Activated CD4-positive, alpha-beta T cell treated with anti-CD3 and anti-CD28 coated beads, Interleukin-2, amount 10 ng/mL, durations not matched to agents 7 days and 5 days (primary cell): ENCODE data around the gene SRGAP1. TPM values are rescaled to one million over a fixed set of nuclear protein-coding genes. Genes with fewer than 3 reads are reported as not detected.
"Not testable (repeated sequence)": the region's sequence is repeated elsewhere in the genome, so short reads cannot be mapped to it uniquely, and the experiment has no call there.

Source experiments
- CTCF ChIA-PET: fragments of 350-600 bp; sonication (Branson Sonifier 250); formaldehyde crosslinking; loops from one replicate; lab custom pipeline; 2021; ENCODE audit warnings: antibody characterized with exemption; lab: Charles Lee
- POLR2A ChIA-PET: fragments of 350-600 bp; sonication (Branson Sonifier 250); formaldehyde crosslinking; loops from one replicate; lab custom pipeline; 2021; ENCODE audit warnings: antibody characterized with exemption; lab: Charles Lee
- DNase-seq: peaks from one replicate; pipeline ENCODE4 v3.0.0-alpha.2; 2020
- H3K27ac Mint-ChIP-seq: one replicate; pipeline ENCODE4 v1.8.0; 2021; ENCODE audit warnings: mild to moderate bottlenecking, moderate library complexity, mixed read lengths
- H3K27me3 Mint-ChIP-seq: one replicate; pipeline ENCODE4 v1.8.0; 2021; ENCODE audit warnings: mixed read lengths
- H3K36me3 Mint-ChIP-seq: one replicate; pipeline ENCODE4 v1.8.0; 2021; ENCODE audit warnings: low read depth, mixed read lengths
- H3K4me1 Mint-ChIP-seq: one replicate; pipeline ENCODE4 v1.8.0; 2021; ENCODE audit warnings: mixed read lengths
- H3K4me3 Mint-ChIP-seq: one replicate; pipeline ENCODE4 v1.8.0; 2021; ENCODE audit warnings: mild to moderate bottlenecking, moderate library complexity, mixed read lengths
- H3K9me3 Mint-ChIP-seq: one replicate; pipeline ENCODE4 v1.8.0; 2021; ENCODE audit warnings: mixed read lengths
- total RNA-seq, 2 experiments: library from RNA; stranded (reverse); gene quantifications; one replicate each; pipeline ENCODE4 v1.2.3, GENCODE V29; 2021

SRGAP1 gene
- total RNA-seq, 2 experiments from 2014 or later: not detected

DNA sequence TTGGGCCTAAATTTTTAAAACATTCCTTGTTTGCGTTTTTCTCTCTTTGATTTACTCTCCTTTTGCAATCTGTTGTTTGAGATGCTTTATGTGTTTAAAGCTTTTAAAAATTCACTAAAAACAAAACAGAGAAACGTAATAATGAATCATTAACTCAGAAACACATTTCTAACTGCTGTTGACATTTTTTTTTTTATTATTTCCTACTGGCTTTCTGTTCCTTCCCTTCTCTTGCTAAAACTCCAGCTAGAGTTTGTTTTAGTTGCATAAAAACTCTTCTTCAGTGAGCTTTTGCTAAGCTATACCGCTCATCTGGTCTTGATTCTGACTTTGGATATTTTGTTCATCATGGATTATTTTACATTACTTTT lies 29.0 kb upstream of the SRGAP1 start:
- DNase-seq: no peak

DNA sequence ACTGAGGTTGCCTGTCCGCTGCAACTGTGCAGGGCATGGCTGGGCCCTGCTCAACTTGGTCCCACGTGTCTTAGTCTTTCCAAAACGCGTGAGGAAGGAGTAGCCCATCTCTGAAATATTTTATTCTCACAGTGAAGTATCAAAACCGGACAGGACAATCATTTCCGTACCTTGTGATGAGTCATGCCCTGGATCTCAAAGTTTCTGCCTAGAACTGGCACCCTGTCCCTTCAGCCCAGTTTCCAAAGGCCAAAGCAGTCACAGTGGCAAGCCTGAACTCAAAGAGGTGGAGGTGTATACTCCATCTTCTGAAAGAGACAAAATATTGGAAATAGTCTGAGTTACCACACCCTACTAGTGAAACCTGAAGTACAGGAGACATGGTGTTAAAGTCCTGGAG lies 28.5 kb upstream of the SRGAP1 start:
- H3K36me3 Mint-ChIP-seq: peaks cover 1% of the 10 kb centered on the region
- peaks cover 12% of the 10 kb centered on the region for H3K4me1 Mint-ChIP-seq
- ChIA-PET POLR2A (no interaction called here), CTCF (no interaction called here)
- H3K27ac Mint-ChIP-seq: no peak overlapping the region
- H3K4me3 Mint-ChIP-seq: no peak overlapping the region
- peaks cover 7% of the 10 kb centered on the region for H3K9me3 Mint-ChIP-seq
- H3K27me3 Mint-ChIP-seq: peaks cover 6% of the 10 kb centered on the region
- no peak for DNase-seq

More for the DNA sequence above, 29.0 kb upstream of the SRGAP1 start:
- Mint-ChIP-seq H3K9me3 (peaks cover 7% of the 10 kb centered on the region), H3K27ac (no peak overlapping the region), H3K36me3 (peaks cover 1% of the 10 kb centered on the region), H3K27me3 (peaks cover 6% of the 10 kb centered on the region), H3K4me1 (peaks cover 12% of the 10 kb centered on the region), H3K4me3 (no peak overlapping the region)
- ChIA-PET CTCF (interaction anchor here (0.6 to 0.7 kb wide), 2 partner anchors 74 to 424 kb away, joined by 4 read pairs; no protein-coding TSS in a partner anchor), POLR2A (no interaction called here)

DNA sequence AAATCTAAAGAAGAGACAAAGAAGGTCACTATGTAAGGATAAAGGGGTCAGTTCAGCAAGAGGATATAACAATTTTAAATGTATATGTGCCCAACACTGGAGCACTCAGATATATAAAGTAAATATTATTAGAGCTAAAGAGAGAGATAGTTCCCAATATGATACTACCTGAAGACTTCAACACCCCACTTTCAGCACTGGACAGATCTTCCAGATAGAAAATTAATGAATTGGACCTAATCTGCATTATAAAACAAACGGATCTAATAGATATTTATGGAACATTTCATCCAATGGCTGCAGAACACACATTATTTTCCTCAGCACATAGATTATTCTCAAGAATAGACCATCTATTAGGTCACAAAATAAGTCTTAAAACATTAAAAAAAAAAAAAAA lies 24.1 kb upstream of the SRGAP1 start:
- Mint-ChIP-seq H3K36me3 (peaks cover 5% of the 10 kb centered on the region), H3K27ac (no peak overlapping the region), H3K4me1 (peaks cover 11% of the 10 kb centered on the region), H3K27me3 (peaks cover 18% of the 10 kb centered on the region), H3K9me3 (peaks cover 7% of the 10 kb centered on the region), H3K4me3 (no peak overlapping the region)
- ChIA-PET POLR2A (no interaction called here), CTCF (interaction anchor here (0.5 to 1.4 kb wide), 2 partner anchors 14 to 20 kb away, joined by 3 to 4 read pairs; no protein-coding TSS in a partner anchor)
- no peak for DNase-seq

DNA sequence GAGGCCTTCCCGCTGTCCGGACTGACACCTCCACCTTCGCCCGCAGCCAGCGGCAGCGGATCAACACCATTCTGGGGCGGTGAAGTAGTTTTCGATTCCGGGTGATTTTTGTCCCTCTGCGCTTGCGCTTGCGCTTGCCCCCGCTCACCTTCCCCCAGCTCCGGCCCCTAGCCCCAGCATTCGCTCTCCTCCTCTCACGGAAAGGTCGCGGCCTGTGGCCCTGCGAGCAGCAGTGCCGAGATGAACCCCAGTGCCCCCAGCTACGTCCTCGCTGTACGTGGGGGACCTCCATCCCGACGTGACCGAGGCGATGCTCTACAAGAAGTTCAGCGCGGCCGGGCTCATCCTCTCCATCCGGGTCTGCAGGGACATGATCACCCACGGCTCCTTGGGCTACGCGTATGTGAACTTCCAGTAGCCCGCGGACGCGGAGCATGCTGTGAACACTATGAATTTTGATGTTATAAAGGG lies 22.7 kb upstream of the SRGAP1 start:
- ChIA-PET POLR2A (no interaction called here), CTCF (interaction anchor here (1.4 kb wide), 1 partner anchor 13 kb away, joined by 3 read pairs; no protein-coding TSS in a partner anchor)
- Mint-ChIP-seq H3K4me3 (peak overlapping the region; percentile 66), H3K27ac (peak overlapping the region; percentile 74), H3K36me3 (peaks cover 5% of the 10 kb centered on the region), H3K27me3 (peaks cover 18% of the 10 kb centered on the region), H3K9me3 (peaks cover 7% of the 10 kb centered on the region), H3K4me1 (peaks cover 7% of the 10 kb centered on the region)
- DNase-seq: no peak

DNA sequence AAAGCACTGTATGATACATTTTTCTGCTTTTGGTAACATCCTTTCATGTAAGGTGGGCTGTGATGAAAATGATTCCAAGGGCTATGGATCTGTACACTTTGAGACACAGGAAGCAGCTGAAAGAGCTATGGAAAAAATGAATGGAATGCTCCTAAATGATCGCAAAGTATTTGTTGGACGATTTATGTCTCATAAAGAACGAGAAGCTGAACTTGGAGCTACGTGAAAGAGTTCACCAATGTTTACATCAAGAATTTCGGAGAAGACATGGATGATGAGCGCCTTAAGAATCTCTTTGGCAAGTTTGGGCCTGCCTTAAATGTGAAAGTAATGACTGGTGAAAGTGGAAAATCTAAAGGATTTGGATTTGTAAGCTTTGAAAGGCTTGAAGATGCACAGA lies 22.1 kb upstream of the SRGAP1 start:
- Mint-ChIP-seq H3K4me1 (peaks cover 7% of the 10 kb centered on the region), H3K27me3 (peaks cover 18% of the 10 kb centered on the region), H3K27ac (no peak overlapping the region), H3K4me3 (no peak overlapping the region), H3K36me3 (peaks cover 5% of the 10 kb centered on the region), H3K9me3 (peaks cover 7% of the 10 kb centered on the region)
- POLR2A ChIA-PET: no interaction called here
- no peak for DNase-seq
- CTCF ChIA-PET: interaction anchor here (0.6 to 0.9 kb wide), 2 partner anchors 35 to 418 kb away, joined by 3 read pairs; no protein-coding TSS in a partner anchor

DNA sequence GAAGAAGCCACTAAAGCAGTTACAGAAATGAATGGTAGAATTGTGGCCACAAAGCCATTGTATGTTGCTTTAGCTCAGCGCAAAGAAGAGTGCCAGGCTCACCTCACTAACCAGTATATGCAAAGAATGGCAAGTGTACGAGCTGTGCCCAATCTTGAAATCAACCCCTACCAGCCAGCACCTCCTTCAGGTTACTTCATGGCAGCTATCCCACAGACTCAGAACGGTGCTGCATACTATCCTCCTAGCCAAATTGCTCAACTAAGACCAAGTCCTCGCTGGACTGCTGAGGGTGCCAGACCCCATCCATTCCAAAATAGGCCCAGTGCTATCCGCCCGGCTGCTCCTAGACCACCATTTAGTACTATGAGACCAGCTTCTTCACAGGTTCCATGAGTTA lies 21.5 kb upstream of the SRGAP1 start:
- DNase-seq: no peak
- ChIA-PET CTCF (interaction anchor here (0.6 to 0.9 kb wide), 2 partner anchors 35 to 417 kb away, joined by 3 read pairs; no protein-coding TSS in a partner anchor), POLR2A (no interaction called here)
- peaks cover 5% of the 10 kb centered on the region for H3K36me3 Mint-ChIP-seq
- H3K9me3 Mint-ChIP-seq: peaks cover 7% of the 10 kb centered on the region
- H3K27ac Mint-ChIP-seq: no peak overlapping the region
- H3K4me3 Mint-ChIP-seq: no peak overlapping the region
- peaks cover 18% of the 10 kb centered on the region for H3K27me3 Mint-ChIP-seq
- peaks cover 7% of the 10 kb centered on the region for H3K4me1 Mint-ChIP-seq

DNA sequence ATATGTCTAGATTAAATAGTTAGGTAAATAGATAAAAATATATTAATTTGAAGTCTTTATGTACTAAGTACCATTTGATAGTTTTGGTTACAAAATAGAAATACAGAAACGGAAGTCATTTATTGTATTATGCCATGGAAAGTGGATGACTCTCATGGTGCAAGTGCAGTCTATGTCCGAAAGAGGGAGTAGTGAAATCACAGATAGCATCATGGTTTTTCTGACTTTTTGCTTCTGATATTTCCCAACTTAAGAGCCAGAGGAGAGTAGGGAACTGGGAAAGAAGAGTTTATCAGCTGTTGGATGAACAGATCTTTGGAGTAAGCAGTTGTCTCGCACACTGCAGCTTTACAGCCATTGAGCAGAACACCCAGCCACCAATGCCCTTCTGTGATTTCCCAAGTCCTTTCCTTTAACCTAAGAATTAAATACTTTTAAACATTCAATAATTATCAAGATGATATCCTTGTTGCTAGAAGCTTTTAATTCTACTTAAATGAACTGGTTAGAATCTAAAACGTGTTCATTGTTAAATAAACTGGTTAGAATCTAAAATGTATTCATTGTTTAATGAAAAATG lies 18.4 kb upstream of the SRGAP1 start:
- H3K27me3 Mint-ChIP-seq: peaks cover 18% of the 10 kb centered on the region
- H3K27ac Mint-ChIP-seq: no peak overlapping the region
- no peak overlapping the region for H3K4me3 Mint-ChIP-seq
- peaks cover 7% of the 10 kb centered on the region for H3K4me1 Mint-ChIP-seq
- DNase-seq: no peak
- H3K36me3 Mint-ChIP-seq: peaks cover 3% of the 10 kb centered on the region
- CTCF ChIA-PET: no interaction called here
- POLR2A ChIA-PET: no interaction called here
- no peaks in the 10 kb centered on the region for H3K9me3 Mint-ChIP-seq

DNA sequence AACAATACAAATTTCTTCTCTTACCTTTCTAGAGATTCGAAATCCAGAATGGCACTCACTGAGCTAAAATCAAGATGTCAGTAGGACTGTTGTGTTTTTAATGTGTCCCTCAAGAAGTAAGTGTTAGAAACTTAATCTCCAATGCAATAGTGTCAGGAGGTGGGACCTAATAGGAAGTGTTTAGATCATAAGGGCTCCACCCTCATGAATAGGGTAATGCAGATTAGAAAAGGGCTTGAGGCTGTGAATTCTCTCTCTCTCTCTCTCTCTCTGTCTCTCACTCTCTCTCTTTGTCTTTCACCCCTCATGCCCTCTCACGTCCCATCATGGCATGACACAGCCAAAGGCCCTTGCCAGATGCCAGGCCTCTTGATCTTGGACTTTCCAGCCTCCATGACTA lies 15.6 kb upstream of the SRGAP1 start:
- ChIA-PET POLR2A (no interaction called here), CTCF (no interaction called here)
- Mint-ChIP-seq H3K27ac (no peak overlapping the region), H3K4me1 (no peaks in the 10 kb centered on the region), H3K4me3 (no peak overlapping the region), H3K9me3 (no peaks in the 10 kb centered on the region), H3K36me3 (no peaks in the 10 kb centered on the region), H3K27me3 (peaks cover 14% of the 10 kb centered on the region)
- no peak for DNase-seq

DNA sequence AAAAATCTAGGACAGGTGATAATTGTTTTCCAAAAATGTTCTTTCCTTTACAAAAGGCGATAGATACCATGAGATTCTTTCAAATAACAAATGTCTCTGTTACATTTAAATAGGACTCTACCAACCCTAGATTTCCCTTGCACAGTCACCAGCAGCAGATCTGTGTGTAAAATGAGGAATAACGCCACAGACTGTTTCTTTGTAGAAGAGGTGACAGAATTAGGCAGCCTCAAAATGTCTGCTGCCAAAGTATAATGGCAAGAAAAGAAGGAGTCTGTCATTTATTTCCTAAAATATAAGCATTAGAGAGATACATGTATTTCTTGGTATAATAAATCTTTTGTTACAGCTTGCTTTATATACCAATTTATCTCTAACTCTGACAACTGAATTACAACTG lies 8.5 kb upstream of the SRGAP1 start:
- H3K9me3 Mint-ChIP-seq: no peaks in the 10 kb centered on the region
- H3K27me3 Mint-ChIP-seq: peaks cover 17% of the 10 kb centered on the region
- H3K27ac Mint-ChIP-seq: no peak overlapping the region
- CTCF ChIA-PET: no interaction called here
- DNase-seq: no peak
- POLR2A ChIA-PET: no interaction called here
- H3K36me3 Mint-ChIP-seq: no peaks in the 10 kb centered on the region
- no peaks in the 10 kb centered on the region for H3K4me1 Mint-ChIP-seq
- H3K4me3 Mint-ChIP-seq: no peak overlapping the region

DNA sequence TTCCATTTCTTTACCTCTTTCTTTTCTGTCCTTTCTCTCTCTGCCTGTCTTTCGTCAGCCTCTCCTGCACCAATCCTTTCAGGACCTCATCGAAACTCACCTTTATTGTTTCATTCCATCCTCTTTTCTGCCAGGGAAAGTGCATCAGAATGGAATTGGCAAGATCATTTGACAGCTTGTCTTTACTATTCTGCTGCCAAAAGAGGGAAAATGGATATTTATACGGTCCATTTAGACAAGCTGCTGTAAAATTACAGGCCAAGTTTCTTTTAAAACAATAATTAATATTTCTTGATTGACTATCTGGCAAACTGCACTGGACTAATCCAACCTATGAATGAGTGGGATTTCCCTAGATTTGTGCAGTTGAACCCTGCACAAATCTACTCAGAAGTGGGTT lies 7.6 kb upstream of the SRGAP1 start:
- ChIA-PET CTCF (no interaction called here), POLR2A (no interaction called here)
- no peak for DNase-seq
- Mint-ChIP-seq H3K27me3 (peaks cover 17% of the 10 kb centered on the region), H3K4me1 (no peaks in the 10 kb centered on the region), H3K9me3 (no peaks in the 10 kb centered on the region), H3K27ac (no peak overlapping the region), H3K4me3 (no peak overlapping the region), H3K36me3 (no peaks in the 10 kb centered on the region)

DNA sequence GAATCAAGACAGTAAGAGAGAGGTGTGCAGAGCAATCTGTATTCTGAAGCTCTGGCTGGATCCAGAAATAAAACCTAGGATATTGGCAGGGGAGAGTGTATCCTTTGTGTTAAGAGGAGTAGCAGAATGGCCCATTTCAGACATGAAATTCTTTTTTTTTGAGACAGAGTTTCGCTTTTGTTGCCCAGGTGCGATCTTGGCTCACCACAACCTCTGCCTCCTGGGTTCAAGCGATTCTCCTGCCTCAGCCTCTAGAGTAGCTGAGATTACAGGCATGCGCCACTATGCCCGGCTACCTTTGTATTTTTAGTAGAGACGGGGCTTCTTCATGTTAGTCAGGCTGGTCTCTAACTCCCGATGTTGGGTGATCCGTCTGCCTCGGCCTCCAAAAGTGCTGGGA lies 6.1 kb upstream of the SRGAP1 start:
- H3K27me3 Mint-ChIP-seq: peaks cover 22% of the 10 kb centered on the region
- H3K4me1 Mint-ChIP-seq: peaks cover 3% of the 10 kb centered on the region
- H3K36me3 Mint-ChIP-seq: no peaks in the 10 kb centered on the region
- no peak overlapping the region for H3K27ac Mint-ChIP-seq
- no peak for DNase-seq
- no peak overlapping the region for H3K4me3 Mint-ChIP-seq
- no peaks in the 10 kb centered on the region for H3K9me3 Mint-ChIP-seq
- ChIA-PET POLR2A (no interaction called here), CTCF (no interaction called here)

DNA sequence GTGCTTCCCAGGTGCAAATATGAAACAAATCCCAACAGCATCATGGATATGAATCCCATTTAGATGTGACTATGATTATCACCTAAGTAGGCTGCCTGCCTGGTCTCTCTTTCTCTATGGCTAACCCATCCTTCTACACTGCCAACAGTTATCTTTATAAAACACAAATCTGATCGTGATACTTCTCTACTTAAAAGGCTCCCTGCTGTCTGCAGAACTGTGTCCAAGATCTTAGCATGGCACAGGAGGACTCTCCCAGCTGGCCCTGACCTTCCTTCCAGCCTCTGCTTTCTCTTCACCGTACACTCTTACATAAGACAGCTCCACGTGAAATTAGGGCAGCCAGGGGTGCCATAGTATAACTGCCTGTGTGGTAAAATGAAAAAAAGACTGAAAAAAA lies 3.5 kb upstream of the SRGAP1 start:
- POLR2A ChIA-PET: no interaction called here
- Mint-ChIP-seq H3K9me3 (no peaks in the 10 kb centered on the region), H3K4me3 (no peak overlapping the region), H3K27ac (no peak overlapping the region), H3K36me3 (no peaks in the 10 kb centered on the region), H3K27me3 (peaks cover 35% of the 10 kb centered on the region), H3K4me1 (peaks cover 9% of the 10 kb centered on the region)
- DNase-seq: no peak
- CTCF ChIA-PET: no interaction called here

DNA sequence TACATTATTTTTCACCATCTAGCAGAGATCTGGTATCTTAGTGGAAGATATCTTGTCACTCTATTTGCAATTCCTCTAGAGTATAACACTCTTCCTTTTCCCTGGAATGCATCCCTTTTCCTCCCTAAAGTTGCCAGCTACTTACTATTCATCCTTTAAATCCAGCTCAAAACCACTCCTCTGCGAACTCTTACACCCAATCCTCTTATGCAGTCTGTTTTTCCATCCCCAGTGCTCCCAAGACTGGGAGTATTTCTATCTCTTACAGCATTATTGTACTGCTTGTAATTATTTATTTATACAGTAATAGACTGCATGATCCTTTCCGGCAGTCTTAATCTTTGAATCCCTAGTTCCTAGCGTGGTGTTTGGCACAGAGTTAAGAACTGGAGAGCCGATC lies 2.9 kb upstream of the SRGAP1 start:
- ChIA-PET POLR2A (no interaction called here), CTCF (no interaction called here)
- peaks cover 9% of the 10 kb centered on the region for H3K4me1 Mint-ChIP-seq
- no peaks in the 10 kb centered on the region for H3K9me3 Mint-ChIP-seq
- H3K27me3 Mint-ChIP-seq: peaks cover 40% of the 10 kb centered on the region
- no peak for DNase-seq
- H3K4me3 Mint-ChIP-seq: no peak overlapping the region
- H3K27ac Mint-ChIP-seq: no peak overlapping the region
- H3K36me3 Mint-ChIP-seq: no peaks in the 10 kb centered on the region

DNA sequence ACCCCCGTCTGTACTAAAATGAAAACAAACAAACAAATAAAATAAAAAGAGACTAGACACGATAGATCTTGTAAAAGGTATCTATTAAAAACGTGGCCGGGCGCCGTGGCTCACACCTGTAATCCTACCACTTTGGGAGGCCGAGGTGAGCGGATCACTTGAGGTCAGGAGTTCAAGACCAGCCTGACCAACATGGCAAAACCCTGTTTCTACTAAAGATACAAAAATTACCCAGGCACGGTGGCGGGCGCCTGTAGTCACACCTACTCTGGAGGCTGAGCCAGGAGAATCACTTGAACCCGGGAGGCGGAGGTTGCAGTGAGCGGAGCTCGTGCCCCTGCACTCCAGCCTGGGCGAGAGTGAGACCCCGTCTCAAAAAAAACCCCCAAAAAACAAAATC lies 1.8 kb upstream of the SRGAP1 start:
- CTCF ChIA-PET: interaction anchor here (1.8 kb wide), 1 partner anchor 9 kb away, joined by 6 read pairs; no protein-coding TSS in a partner anchor
- DNase-seq, H3K9me3 Mint-ChIP-seq, H3K27ac Mint-ChIP-seq, POLR2A ChIA-PET, H3K36me3 Mint-ChIP-seq, H3K4me1 Mint-ChIP-seq: not testable (repeated sequence)
- Mint-ChIP-seq H3K27me3 (peaks cover 38% of the 10 kb centered on the region), H3K4me3 (peak overlapping the region; percentile 59)
